TTC549 (cell line): Measurements from ENCODE around the gene NHSL2.
A peak's percentile ranks its signal among the peaks of the same experiment; 100 is the strongest.
"Not testable (repeated sequence)": the region's sequence is repeated elsewhere in the genome, so short reads cannot be mapped to it uniquely, and the experiment has no call there.

Experiments
- FAIRE-seq: peaks from 2 replicates; lab custom pipeline; 2012; peaks lifted over from hg19 to GRCh38; lab: Jason Lieb, UNC

NHSL2 gene

DNA sequence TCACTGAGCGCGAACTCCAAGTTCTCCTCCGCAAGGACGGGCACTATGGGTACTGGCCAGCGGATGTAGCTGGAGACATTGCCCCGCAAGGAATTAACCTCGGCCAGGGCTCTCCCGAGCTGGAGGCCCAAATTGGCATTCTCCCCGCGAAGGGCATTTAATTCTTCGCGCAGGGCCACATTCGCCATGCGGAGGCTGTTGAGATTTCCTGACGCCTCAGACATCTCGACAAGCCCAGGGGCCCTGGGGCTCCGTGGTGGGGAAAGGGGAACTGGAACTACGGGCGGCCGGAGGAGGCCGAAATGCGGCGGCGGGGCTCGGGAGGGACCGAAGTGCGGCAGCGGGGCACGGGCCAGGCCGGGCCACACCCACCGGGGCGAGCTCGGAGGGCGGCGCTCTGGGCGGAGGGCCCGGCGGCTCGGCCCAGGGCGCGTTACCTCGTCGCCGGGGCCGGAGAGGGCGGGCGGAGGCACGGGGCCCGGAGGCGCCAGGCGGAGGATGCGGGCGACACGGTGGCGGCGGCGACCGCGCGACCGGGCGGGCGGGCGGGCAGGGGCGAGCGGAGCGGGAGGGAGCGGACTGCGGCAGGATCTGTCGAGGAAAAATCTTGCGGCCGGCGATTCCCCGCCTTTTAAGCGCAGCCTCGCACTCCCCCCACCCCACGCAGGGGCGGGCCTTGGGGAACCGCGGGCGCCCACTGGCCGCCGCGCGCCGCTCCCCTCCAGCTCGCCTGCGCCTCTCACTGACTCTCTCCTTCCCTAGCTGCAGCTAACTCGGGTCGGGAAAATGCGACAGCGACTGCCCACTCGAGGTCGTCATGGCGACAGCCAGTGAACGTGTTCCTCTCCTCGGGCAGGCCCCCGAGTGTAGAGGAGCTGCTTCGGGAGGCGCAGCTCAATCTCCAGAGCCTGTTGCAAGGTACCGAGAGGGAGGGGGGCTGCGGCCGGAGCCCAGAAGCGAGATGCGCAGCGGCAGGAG, 221.0 kb downstream of the NHSL2 start, which contains the start of gene RTL5:
RTL5 (minus strand) TSS at position 599 of the 978 bp plus-strand sequence.
- FAIRE-seq, result no peak

- no peak for FAIRE-seq
Observed at GRCh38 chrX:72132456-72132855, 221.8 kb downstream of the NHSL2 start.

DNA sequence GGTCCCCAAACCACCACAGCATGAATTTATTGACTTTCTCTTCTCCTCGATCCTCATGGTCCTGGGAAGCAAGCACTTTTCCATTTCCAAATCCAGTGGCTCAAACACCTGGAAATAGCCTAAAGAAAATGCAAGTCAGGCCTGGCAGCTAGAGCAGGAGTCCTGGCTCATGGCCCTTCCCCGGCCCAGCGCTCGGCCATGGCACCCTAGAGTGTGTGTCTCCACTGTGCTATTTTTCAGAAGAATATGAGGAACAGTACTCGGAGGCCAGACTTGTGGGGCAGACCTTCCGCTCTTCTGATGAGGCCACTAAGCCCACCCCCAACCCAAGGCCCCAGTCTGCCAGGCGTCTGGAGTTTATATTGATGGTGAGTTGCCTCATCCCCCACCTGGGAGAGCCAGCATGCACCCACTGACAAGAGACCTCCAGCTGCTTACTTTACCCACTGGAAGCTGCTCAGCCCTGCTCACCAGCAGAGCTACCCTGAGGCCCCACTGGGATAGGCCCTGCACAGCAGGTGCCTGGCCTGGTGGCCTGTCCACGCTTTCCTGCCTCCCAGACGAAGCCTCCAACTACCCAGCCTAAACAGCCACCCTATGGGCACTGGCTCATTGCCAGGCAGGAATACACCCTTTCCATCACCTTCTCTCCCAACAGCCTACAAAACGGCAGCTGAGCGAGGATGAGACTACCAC, 223.4 kb downstream of the NHSL2 start:
- FAIRE-seq, result no peak

DNA sequence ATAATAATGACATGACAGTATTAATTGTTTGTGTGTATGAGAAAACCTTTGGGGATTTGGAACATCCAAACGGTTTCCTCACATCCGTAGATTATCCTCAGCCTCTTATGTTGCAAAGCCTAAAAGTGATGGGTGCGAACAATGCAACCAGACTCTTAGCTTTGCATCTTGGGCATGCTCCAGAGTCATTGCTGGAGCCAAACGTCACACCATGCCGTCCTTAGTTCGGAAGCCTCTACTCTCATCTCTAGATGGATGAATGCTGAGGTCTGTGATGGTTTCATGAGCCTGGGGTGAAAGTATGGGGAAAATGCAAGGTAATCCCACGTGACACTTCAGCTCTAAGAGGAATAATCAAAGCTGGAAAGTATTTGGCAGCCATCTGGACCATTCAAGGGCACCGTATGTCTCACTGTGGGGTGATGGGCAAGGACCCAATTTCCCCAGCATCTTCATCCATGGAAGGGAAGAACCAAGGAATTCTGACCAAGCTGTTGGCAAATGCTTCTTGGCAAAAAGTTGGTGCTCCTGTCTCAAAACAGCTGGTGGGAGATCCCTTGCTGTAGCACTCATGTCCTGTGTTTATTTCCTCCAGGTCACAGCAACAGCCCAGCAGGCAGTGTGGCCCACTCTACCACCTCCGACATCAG, 227.3 kb downstream of the NHSL2 start:
- FAIRE-seq, result no peak

GRCh38 chrX:72139538-72139937, 228.9 kb downstream of the NHSL2 start:
- no peak for FAIRE-seq

GRCh38 chrX:72141372-72142004, 230.8 kb downstream of the NHSL2 start:
- FAIRE-seq, result no peak

DNA sequence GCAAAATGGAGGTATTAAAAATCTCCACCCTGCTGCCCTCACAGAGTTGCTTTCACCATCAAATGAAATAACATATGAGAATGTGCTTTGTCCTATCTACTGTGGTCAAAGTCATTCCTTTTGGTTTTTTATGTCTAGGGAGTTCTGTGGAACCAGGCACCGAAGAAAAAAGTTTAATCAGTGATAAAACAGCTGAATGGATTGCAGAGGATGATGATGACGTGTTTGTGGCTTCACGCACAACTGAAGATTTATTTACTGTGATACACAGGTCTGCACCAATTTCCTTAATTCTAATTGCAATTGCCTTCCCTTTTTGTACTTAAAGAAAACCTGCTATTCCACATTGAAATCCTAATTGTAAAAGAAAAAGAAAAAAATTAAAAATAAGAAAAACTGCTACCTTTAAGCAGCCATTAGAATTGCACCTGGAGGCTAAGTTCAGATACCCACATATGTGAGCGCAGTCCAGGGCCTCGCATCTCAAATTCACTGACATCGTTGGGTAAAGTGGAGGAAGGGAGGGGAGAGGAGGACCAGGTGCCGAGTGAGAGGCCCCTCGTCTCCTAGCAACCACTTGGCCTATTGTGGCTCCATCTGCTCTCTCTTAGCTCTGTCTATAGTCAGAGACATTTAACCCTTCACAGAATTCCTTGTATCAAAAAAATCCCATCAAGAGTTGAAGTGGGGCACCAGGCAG, 231.6 kb downstream of the NHSL2 start:
- no peak for FAIRE-seq

GRCh38 chrX:72142794-72143608, 232.4 kb downstream of the NHSL2 start:
- FAIRE-seq, result no peak

DNA sequence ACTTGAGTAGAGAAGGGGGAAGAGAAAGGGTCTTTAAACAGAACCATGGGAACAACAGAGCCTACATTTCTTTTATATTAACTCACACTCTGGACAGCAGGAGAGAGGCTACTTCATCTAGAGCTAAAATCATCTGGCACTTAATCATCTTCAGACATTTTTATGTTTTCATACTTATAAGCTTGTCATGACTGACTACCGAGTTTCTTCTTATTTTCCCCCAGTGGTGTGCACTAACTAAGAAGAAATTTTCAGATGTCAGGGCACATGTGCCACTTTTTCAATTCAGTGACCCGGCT, 232.9 kb downstream of the NHSL2 start:
- FAIRE-seq, result no peak

DNA sequence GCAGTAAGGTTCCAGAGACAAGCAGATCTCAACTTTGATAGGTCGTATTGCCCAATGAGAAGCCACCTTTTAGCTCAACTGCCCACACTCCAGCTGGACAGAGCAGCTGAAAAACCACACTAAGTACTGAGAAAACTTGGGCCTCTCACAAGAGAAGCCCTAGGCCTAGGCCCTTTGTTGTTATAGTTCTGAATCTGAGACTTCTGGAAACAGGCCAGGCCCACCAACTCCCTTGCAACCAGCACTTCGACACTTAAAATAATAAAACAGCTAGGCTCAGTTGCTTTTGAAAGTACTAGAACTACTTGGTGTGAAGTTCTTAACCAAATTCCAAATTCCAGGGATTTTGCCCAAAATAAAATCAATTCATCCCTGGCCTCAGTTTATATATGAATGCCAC, 234.5 kb downstream of the NHSL2 start:
- no peak for FAIRE-seq

- no peak for FAIRE-seq
Observed at GRCh38 chrX:72146527-72146926, 235.9 kb downstream of the NHSL2 start.

GRCh38 chrX:72158773-72159172, 248.1 kb downstream of the NHSL2 start:
- no peak for FAIRE-seq

DNA sequence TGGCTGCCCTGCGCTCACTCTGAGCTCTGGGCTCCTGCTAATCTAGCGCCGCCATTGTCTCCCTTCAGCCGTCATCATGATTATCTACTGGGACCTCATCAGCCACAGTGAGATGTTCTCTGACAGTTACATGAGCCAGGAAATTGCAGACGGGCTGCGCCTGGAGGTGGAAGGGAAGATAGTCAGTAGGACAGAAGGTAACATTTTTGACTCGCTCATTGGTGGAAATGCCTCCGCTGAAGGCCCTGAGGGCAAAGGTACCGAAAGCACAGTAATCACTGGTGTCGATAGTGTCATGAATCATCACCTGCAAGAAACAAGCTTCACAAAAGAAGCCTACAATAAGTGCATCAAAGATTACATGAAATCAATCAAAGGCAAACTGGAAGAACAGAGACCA, 249.1 kb downstream of the NHSL2 start:
- FAIRE-seq, result no peak

GRCh38 chrX:72165551-72165950, 254.9 kb downstream of the NHSL2 start:
- FAIRE-seq, result no peak

DNA sequence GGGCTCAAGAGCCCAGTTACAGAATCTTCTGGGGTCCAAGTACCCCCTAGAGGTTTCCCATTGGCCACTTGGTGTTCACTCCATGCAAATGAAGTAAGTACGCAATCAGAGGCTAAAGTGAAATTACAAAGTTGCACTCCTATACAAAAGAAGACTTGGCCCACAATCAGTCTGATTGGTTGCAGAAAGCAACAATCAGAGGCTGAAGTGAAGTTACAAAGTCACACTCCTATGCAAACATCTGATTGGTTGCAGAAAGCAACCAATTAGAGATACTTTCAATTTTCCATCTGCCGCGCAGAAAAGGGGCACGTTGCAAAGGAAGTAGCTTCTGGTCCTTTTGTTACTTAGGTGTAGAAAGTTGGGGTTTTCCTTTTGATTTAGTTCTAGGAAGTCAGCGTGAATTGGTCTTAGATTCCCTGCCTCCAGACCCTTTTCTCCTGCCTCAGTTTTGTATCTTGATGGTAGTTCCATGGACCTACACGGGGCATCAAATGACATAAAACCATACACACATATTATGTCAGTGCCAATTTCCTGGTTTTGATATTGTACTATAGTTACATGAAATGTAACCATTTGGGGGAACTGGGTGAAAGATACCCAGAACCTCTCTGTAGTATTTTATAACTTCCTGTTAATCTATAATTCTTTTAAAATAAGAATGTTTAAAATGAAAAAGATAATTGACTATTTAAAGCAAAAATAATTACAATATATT, 258.5 kb downstream of the NHSL2 start:
- no peak for FAIRE-seq

GRCh38 chrX:72176289-72176688, 265.6 kb downstream of the NHSL2 start:
- FAIRE-seq, result not testable (repeated sequence)

DNA sequence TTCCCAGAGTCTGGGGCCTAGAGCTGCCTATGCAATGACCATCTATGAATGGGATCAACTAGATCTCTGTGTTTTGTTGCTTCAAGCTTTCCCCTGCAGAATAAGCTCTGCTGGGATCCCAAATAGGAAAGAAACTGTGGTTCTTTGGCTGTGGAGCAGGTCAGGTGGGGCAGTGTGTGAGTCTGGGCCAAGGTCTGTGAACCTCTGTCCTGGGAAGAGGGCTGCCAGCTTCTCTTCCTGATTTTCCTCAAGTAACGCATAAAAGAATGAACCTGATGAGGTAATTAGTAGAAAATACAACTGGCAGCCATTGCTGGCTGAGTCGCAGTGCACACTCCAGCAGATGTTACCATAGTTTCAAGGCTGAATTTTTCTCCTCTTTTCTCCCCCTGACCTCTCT, 266.3 kb downstream of the NHSL2 start:
- FAIRE-seq, result no peak

- no peak for FAIRE-seq
Observed at GRCh38 chrX:72180539-72180938, 269.9 kb downstream of the NHSL2 start.

DNA sequence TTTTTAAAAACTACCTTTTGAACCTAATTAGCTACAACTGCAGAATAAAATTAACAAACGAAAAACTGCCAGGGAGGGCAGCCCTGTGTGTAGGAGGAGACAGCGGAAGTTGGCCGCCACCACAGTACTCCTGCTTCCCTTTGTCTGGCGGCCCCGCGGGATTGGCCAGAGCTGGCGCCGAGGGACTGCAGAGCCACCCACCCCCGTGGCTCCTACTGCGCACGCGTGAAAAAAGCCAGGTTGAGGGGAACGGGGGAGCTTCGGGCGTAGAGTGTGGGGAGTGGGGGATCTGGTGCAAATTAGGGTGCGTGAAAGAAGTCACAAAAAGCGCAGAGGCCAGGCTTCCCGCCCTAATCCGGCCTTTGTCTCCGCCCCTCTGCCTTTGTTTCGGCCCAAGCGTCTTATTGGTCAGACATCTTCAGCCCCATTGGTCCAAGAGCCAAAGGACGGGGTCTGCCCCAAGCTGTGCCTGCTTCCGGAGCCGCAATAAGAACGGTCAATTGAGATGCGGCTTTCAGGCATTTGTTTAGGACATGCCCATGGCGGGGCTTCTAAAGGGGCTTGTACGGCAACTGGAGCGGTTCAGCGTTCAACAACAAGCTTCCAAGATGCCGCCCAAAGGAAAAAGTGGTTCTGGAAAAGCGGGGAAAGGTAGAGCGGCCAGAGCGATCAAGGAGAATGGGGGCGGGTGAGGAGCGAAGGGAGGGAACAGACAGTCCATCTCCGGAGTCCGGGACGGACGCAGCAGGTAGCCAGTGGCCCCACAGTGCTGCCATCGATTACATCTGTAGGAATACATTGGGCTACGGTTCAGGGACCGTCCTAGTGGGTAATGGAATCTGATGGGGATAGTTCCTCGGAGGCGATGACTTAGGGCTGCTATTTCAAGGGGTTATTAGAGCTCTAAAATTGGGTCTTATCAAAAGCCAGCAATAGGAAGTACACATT, 270.8 kb downstream of the NHSL2 start, which contains the start of gene PIN4:
PIN4 (plus strand) TSS at position 580 of the 948 bp plus-strand sequence; CDS start at position 609, 29 bp downstream.
- peak; percentile 97 for FAIRE-seq
